Kasumi-1 (cell line): ENCODE results near the gene CDX2.

Experiments used
- DNase-seq, 2 experiments: peaks; one replicate each; lab custom pipeline; 2025; lab: John Stamatoyannopoulos, UW

The CDX2 gene

DNA sequence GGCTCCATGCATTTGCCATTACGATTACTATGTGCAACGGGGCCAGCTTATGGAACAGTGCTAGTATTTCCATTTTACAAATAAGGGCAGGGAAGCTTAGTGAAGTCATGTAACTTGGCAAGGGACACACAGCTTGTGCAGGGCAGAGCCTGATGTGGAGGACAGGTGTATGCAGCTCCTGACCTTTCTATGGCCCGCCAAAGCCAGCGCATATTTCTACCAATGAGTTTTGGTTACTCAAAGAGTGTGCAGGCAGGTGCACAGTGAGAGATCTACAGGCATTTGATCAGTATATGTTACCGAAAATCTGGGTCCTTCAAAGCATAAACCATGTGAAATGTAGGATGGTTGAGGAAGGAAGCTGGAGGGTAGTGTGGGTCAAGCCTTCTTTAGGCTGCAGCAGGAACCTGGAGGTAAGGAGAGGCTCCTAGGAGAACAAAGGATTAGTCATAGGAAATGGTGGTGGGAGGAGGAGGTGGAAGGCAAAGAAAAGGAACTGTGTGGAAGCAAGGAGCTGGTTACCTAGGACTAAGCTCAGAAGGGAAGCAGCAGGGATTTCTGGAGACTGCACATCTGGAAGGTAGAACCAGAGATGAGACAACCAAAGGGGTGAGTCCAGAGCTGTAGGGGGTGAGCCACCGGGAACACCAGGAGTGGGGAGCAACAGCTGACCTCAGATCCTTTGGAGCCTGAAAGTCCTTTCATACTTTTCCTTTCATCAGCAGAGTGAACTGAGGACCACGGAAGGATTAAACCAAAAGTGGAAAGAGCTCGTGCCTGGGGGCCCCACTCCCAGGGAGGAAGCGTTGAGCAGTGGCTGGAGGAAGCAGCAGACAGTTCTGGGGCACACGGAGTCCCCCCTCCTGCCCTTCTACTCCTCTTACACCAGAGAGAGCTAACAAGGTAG, 53.6 kb downstream of the CDX2 start:
- no peak for DNase-seq

DNA sequence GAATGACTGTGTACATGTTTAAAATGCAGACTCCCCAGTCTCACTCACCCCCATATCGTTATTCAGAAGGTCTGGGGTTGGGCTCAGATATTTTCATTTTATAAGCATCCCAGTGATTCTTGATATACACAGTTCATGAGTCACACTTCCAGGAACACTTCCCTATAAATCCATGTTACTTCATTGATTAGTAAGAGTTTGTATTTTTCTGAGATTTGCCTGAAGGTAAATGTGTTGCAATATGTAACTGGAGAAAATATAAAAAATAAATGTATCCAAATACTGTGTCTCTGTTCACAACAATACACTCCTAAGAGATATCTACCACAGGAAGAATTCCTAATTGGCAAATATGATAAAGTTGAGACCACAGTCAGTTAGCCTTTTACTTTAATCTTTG, 56.0 kb downstream of the CDX2 start:
- no peak for DNase-seq

DNA sequence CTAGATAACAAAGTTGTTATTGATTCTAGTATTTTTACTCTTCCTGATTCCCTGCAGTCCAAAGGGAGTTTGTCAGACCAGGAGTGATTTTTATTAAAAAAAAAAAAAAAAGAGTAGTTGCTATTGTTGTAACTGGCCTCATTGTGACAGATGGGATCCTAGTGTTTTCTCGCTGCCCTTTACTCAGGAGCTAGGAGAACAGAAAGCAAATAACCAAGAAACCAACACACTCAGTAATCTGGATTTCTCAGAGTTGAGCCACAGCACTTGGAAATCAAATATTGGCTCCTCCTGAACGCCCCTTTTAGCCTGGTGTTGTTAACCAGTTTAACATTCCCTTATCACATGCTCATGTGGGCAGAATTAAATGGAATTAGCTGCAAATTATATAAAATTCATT, 57.6 kb downstream of the CDX2 start:
- DNase-seq: no peak
